Choroid plexus epithelial cell (primary cell): ENCODE data around the gene MARCOL.

Source experiments
- DNase-seq: peaks from one replicate; pipeline ENCODE4 v3.0.0-alpha.2; 2010; ENCODE audit warnings: low read depth
- H3K4me3 ChIP-seq: 2 replicates; pipeline ENCODE4 v1.5.1; 2011; ENCODE audit warnings: low read depth, mild to moderate bottlenecking, control low read depth, low read length, moderate library complexity
- CTCF ChIP-seq: conservative IDR thresholded peaks from 2 replicates; pipeline ENCODE4 v1.5.1; 2011; ENCODE audit warnings: low read depth, mild to moderate bottlenecking, control low read depth, inconsistent platforms, low read length, moderate library complexity

Gene MARCOL

GRCh38 chr5:148205865-148206264 is 32.5 kb upstream of the MARCOL start:
- TF ChIP-seq CTCF: no peak
- H3K4me3 ChIP-seq: no peak overlapping the region
- DNase-seq: no peak

GRCh38 chr5:148206620-148207019 is 31.7 kb upstream of the MARCOL start:
- DNase-seq: no peak
- H3K4me3 ChIP-seq: no peak overlapping the region
- TF ChIP-seq CTCF: no peak

GRCh38 chr5:148208226-148208625 is 30.1 kb upstream of the MARCOL start:
- DNase-seq: no peak
- no peak overlapping the region for H3K4me3 ChIP-seq
- TF ChIP-seq CTCF: no peak

GRCh38 chr5:148209151-148209770 is 29.1 kb upstream of the MARCOL start:
- no peak overlapping the region for H3K4me3 ChIP-seq
- TF ChIP-seq CTCF: no peak
- no peak for DNase-seq

GRCh38 chr5:148214665-148215185 is 23.6 kb upstream of the MARCOL start:
- no peak overlapping the region for H3K4me3 ChIP-seq
- TF ChIP-seq CTCF: no peak
- DNase-seq: no peak

- TF ChIP-seq CTCF: no peak
- no peak for DNase-seq
- no peak overlapping the region for H3K4me3 ChIP-seq
Observed at GRCh38 chr5:148221508-148221907, 16.8 kb upstream of the MARCOL start.

GRCh38 chr5:148224117-148224742 is 14.1 kb upstream of the MARCOL start:
- no peak overlapping the region for H3K4me3 ChIP-seq
- TF ChIP-seq CTCF: no peak
- no peak for DNase-seq
